ENCODE results near the gene CXCL16. TPM values are rescaled to one million over a fixed set of nuclear protein-coding genes. Genes with fewer than 3 reads are reported as not detected.
A peak's percentile ranks its signal among the peaks of the same experiment; 100 is the strongest.

The CXCL16 gene
- polyA plus RNA-seq (2013, experiment 1 of 2) = 0.46 TPM
- 0.45 TPM for polyA plus RNA-seq (2013, experiment 2 of 2)

- Histone ChIP-seq H3K4ac (ENCODE audit: low read depth, low read length) (no peak within 1 kb of the TSS), H2BK15ac (replicated peaks; ENCODE audit: low read depth) (no peak within 1 kb of the TSS), H3K56ac (ENCODE audit: low read length) (peak within 1 kb of the TSS; percentile 64), H3K27me3 (ENCODE audit: insufficient read depth, low read length, poor library complexity) (peaks cover 35% of the 10 kb centered on the region), H4K5ac (ENCODE audit: low read length) (no peak within 1 kb of the TSS), H4K8ac (ENCODE audit: low read depth, low read length) (no peak within 1 kb of the TSS), H2BK120ac (ENCODE audit: low read depth, low read length) (no peak within 1 kb of the TSS), H3K36me3 (ENCODE audit: control insufficient read depth, insufficient read depth, low read length) (no peaks in the 10 kb centered on the region), H3K4me1 (ENCODE audit: control insufficient read depth, low read depth, low read length) (no peaks in the 10 kb centered on the region), H3K27ac (ENCODE audit: low read depth, low read length) (no peak within 1 kb of the TSS), H3K79me2 (ENCODE audit: control insufficient read depth, insufficient read depth, low read length) (no peaks in the 10 kb centered on the region), H3K79me1 (ENCODE audit: low read length) (no peaks in the 10 kb centered on the region), H2AK5ac (ENCODE audit: low read length) (no peak within 1 kb of the TSS), H3K4me3 (ENCODE audit: low read length) (peak within 1 kb of the TSS; percentile 15), H3K18ac (ENCODE audit: low read length) (no peak within 1 kb of the TSS), H3K23ac (ENCODE audit: low read length) (peak within 1 kb of the TSS; percentile 45), H2BK5ac (ENCODE audit: low read length) (no peak within 1 kb of the TSS), H3K4me2 (ENCODE audit: low read length) (peak within 1 kb of the TSS; percentile 54), H3K9ac (ENCODE audit: low read length) (peak within 1 kb of the TSS; percentile 54)
- no peak for DNase-seq
- no CpG with 5 or more reads among the region's 100 CpGs for WGBS (ENCODE audit: extremely low coverage, insufficient coverage, low lambda C conversion rate)
Measured at GRCh38 chr17:4739122-4740024, at the start of gene CXCL16, which contains the start of gene ZMYND15. CXCL16 (minus strand) TSS chr17:4739928; CDS start chr17:4739339, 589 bp downstream. ZMYND15 (plus strand) TSS chr17:4739833; CDS start chr17:4740549, 716 bp downstream.

- no peak within 1 kb of the TSS for H3K23ac ChIP-seq (ENCODE audit: low read length)
- no peaks in the 10 kb centered on the region for H3K79me2 ChIP-seq (ENCODE audit: control insufficient read depth, insufficient read depth, low read length)
- peaks cover 2% of the 10 kb centered on the region for H3K27me3 ChIP-seq (ENCODE audit: insufficient read depth, low read length, poor library complexity)
- no peak within 1 kb of the TSS for H2BK120ac ChIP-seq (ENCODE audit: low read depth, low read length)
- H3K4me2 ChIP-seq (ENCODE audit: low read length) = peak within 1 kb of the TSS; percentile 84
- peak within 1 kb of the TSS; percentile 17 for H3K27ac ChIP-seq (ENCODE audit: low read depth, low read length)
- H3K4me1 ChIP-seq (ENCODE audit: control insufficient read depth, low read depth, low read length) = peaks cover 2% of the 10 kb centered on the region
- H3K18ac ChIP-seq (ENCODE audit: low read length) = peak within 1 kb of the TSS; percentile 61
- no peak within 1 kb of the TSS for H3K4ac ChIP-seq (ENCODE audit: low read depth, low read length)
- peak within 1 kb of the TSS; percentile 90 for H3K9ac ChIP-seq (ENCODE audit: low read length)
- H3K56ac ChIP-seq (ENCODE audit: low read length) = peak within 1 kb of the TSS; percentile 95
- WGBS (ENCODE audit: extremely low coverage, insufficient coverage, low lambda C conversion rate) = no CpG with 5 or more reads among the region's 62 CpGs
- peak within 1 kb of the TSS; percentile 46 for H3K4me3 ChIP-seq (ENCODE audit: low read length)
- no peaks in the 10 kb centered on the region for H3K36me3 ChIP-seq (ENCODE audit: control insufficient read depth, insufficient read depth, low read length)
- H4K5ac ChIP-seq (ENCODE audit: low read length) = no peak within 1 kb of the TSS
- no peak within 1 kb of the TSS for H2BK15ac ChIP-seq (replicated peaks; ENCODE audit: low read depth)
- DNase-seq = peak; percentile 61
- H4K8ac ChIP-seq (ENCODE audit: low read depth, low read length) = no peak within 1 kb of the TSS
- H3K79me1 ChIP-seq (ENCODE audit: low read length) = no peaks in the 10 kb centered on the region
- no peak within 1 kb of the TSS for H2BK5ac ChIP-seq (ENCODE audit: low read length)
- H2AK5ac ChIP-seq (ENCODE audit: low read length) = no peak within 1 kb of the TSS
Measured at GRCh38 chr17:4788807-4789700, 49.3 kb upstream of the CXCL16 start, which contains the start of gene GLTPD2. GLTPD2 (plus strand) TSS chr17:4788964; CDS start chr17:4789012, 48 bp downstream.

GRCh38 chr17:4788159-4788806, 48.6 kb upstream of the CXCL16 start:
- Histone ChIP-seq H3K27ac (ENCODE audit: low read depth, low read length) (no peak overlapping the region), H3K4me1 (ENCODE audit: control insufficient read depth, low read depth, low read length) (peaks cover 2% of the 10 kb centered on the region), H3K23ac (ENCODE audit: low read length) (no peak overlapping the region), H3K56ac (ENCODE audit: low read length) (peak overlapping the region; percentile 95), H4K8ac (ENCODE audit: low read depth, low read length) (no peak overlapping the region), H4K5ac (ENCODE audit: low read length) (no peak overlapping the region), H3K27me3 (ENCODE audit: insufficient read depth, low read length, poor library complexity) (peaks cover 2% of the 10 kb centered on the region), H3K18ac (ENCODE audit: low read length) (no peak overlapping the region), H3K4me3 (ENCODE audit: low read length) (no peak overlapping the region), H3K79me2 (ENCODE audit: control insufficient read depth, insufficient read depth, low read length) (no peaks in the 10 kb centered on the region), H2BK5ac (ENCODE audit: low read length) (no peak overlapping the region), H2BK15ac (replicated peaks; ENCODE audit: low read depth) (no peak overlapping the region), H2AK5ac (ENCODE audit: low read length) (no peak overlapping the region), H3K36me3 (ENCODE audit: control insufficient read depth, insufficient read depth, low read length) (no peaks in the 10 kb centered on the region), H3K4me2 (ENCODE audit: low read length) (peak overlapping the region; percentile 84), H3K9ac (ENCODE audit: low read length) (peak overlapping the region; percentile 90), H2BK120ac (ENCODE audit: low read depth, low read length) (no peak overlapping the region), H3K4ac (ENCODE audit: low read depth, low read length) (no peak overlapping the region), H3K79me1 (ENCODE audit: low read length) (no peaks in the 10 kb centered on the region)
- DNase-seq = no peak
- no CpG with 5 or more reads among the region's 14 CpGs for WGBS (ENCODE audit: extremely low coverage, insufficient coverage, low lambda C conversion rate)

GRCh38 chr17:4786516-4786915, 46.8 kb upstream of the CXCL16 start:
- H2BK5ac ChIP-seq (ENCODE audit: low read length) = no peak overlapping the region
- no peak overlapping the region for H3K4me3 ChIP-seq (ENCODE audit: low read length)
- H3K18ac ChIP-seq (ENCODE audit: low read length) = no peak overlapping the region
- no peaks in the 10 kb centered on the region for H3K79me1 ChIP-seq (ENCODE audit: low read length)
- no peak overlapping the region for H3K4ac ChIP-seq (ENCODE audit: low read depth, low read length)
- no peak overlapping the region for H4K8ac ChIP-seq (ENCODE audit: low read depth, low read length)
- H3K23ac ChIP-seq (ENCODE audit: low read length) = no peak overlapping the region
- peaks cover 2% of the 10 kb centered on the region for H3K27me3 ChIP-seq (ENCODE audit: insufficient read depth, low read length, poor library complexity)
- no peak overlapping the region for H3K9ac ChIP-seq (ENCODE audit: low read length)
- DNase-seq = no peak
- no peak overlapping the region for H3K56ac ChIP-seq (ENCODE audit: low read length)
- H4K5ac ChIP-seq (ENCODE audit: low read length) = no peak overlapping the region
- no peak overlapping the region for H2BK15ac ChIP-seq (replicated peaks; ENCODE audit: low read depth)
- no peak overlapping the region for H3K4me2 ChIP-seq (ENCODE audit: low read length)
- no CpG with 5 or more reads among the region's 6 CpGs for WGBS (ENCODE audit: extremely low coverage, insufficient coverage, low lambda C conversion rate)
- H3K79me2 ChIP-seq (ENCODE audit: control insufficient read depth, insufficient read depth, low read length) = no peaks in the 10 kb centered on the region
- H2BK120ac ChIP-seq (ENCODE audit: low read depth, low read length) = no peak overlapping the region
- peaks cover 2% of the 10 kb centered on the region for H3K4me1 ChIP-seq (ENCODE audit: control insufficient read depth, low read depth, low read length)
- no peaks in the 10 kb centered on the region for H3K36me3 ChIP-seq (ENCODE audit: control insufficient read depth, insufficient read depth, low read length)
- H2AK5ac ChIP-seq (ENCODE audit: low read length) = no peak overlapping the region
- H3K27ac ChIP-seq (ENCODE audit: low read depth, low read length) = no peak overlapping the region

- Histone ChIP-seq H2BK5ac (ENCODE audit: low read length) (no peak within 1 kb of the TSS), H3K27me3 (ENCODE audit: insufficient read depth, low read length, poor library complexity) (peaks cover 2% of the 10 kb centered on the region), H4K5ac (ENCODE audit: low read length) (no peak within 1 kb of the TSS), H2BK120ac (ENCODE audit: low read depth, low read length) (no peak within 1 kb of the TSS), H2AK5ac (ENCODE audit: low read length) (no peak within 1 kb of the TSS), H3K4ac (ENCODE audit: low read depth, low read length) (no peak within 1 kb of the TSS), H3K79me2 (ENCODE audit: control insufficient read depth, insufficient read depth, low read length) (no peaks in the 10 kb centered on the region), H4K8ac (ENCODE audit: low read depth, low read length) (no peak within 1 kb of the TSS), H3K36me3 (ENCODE audit: control insufficient read depth, insufficient read depth, low read length) (no peaks in the 10 kb centered on the region), H3K79me1 (ENCODE audit: low read length) (no peaks in the 10 kb centered on the region), H3K4me3 (ENCODE audit: low read length) (no peak within 1 kb of the TSS), H2BK15ac (replicated peaks; ENCODE audit: low read depth) (no peak within 1 kb of the TSS), H3K4me2 (ENCODE audit: low read length) (no peak within 1 kb of the TSS), H3K23ac (ENCODE audit: low read length) (no peak within 1 kb of the TSS), H3K27ac (ENCODE audit: low read depth, low read length) (no peak within 1 kb of the TSS), H3K18ac (ENCODE audit: low read length) (no peak within 1 kb of the TSS), H3K4me1 (ENCODE audit: control insufficient read depth, low read depth, low read length) (peaks cover 2% of the 10 kb centered on the region), H3K56ac (ENCODE audit: low read length) (no peak within 1 kb of the TSS), H3K9ac (ENCODE audit: low read length) (no peak within 1 kb of the TSS)
- WGBS (ENCODE audit: extremely low coverage, insufficient coverage, low lambda C conversion rate) = no CpG with 5 or more reads among the region's 24 CpGs
- no peak for DNase-seq
Measured at GRCh38 chr17:4786106-4786511, 46.4 kb upstream of the CXCL16 start, which contains the start of gene VMO1. VMO1 (minus strand) TSS chr17:4786364; CDS start chr17:4786352, 12 bp downstream.
